Transverse colon (tissue), 3 donors: ENCODE results near the gene LRRC18.

Source experiments
- EP300 ChIP-seq: sonication (generic); formaldehyde crosslinking; IDR thresholded peaks from one replicate; pipeline ENCODE4 v1.6.1; 2017; ENCODE audit warnings: antibody characterized with exemption, low read depth
- POLR2AphosphoS5 ChIP-seq, 3 donors: sonication (generic); formaldehyde crosslinking; IDR thresholded peaks; one replicate each; pipeline ENCODE4 v1.6.1; 2016; ENCODE audit warnings: antibody characterized with exemption in 3 of 3

- TF ChIP-seq POLR2AphosphoS5 (IDR thresholded peaks at IDR 0.05) (no peak), EP300 (no peak)
Observed at GRCh38 chr10:48951707-48952106, 12.1 kb upstream of the LRRC18 start.
